H1 (cell line): ENCODE results near the gene CD248. TPM values are rescaled to one million over a fixed set of nuclear protein-coding genes. Genes with fewer than 3 reads are reported as not detected.

Experiments
- CTCF ChIA-PET: fragments of 300-600 bp; sonication (Branson Sonifier 250); formaldehyde crosslinking; loops from one replicate; lab custom pipeline; 2021; ENCODE audit not compliant: partially characterized antibody; lab: Charles Lee
- POLR2A ChIA-PET: fragments of 300-600 bp; sonication (Branson Sonifier 250); formaldehyde crosslinking; loops from one replicate; lab custom pipeline; 2021; ENCODE audit warnings: inconsistent platforms; ENCODE audit not compliant: partially characterized antibody; lab: Charles Lee
- DNase-seq, 2 experiments: peaks; one replicate each; pipeline versions ENCODE4 v3.0.0 to v3.0.0-alpha.2; 2010 to 2022; ENCODE audit warnings: low spot score in 2 of 2, low read depth in 1 of 2, mixed read lengths in 1 of 2
- FAIRE-seq: peaks from 2 replicates; lab custom pipeline; 2011; peaks lifted over from hg19 to GRCh38; lab: Jason Lieb, UNC
- H2AFZ ChIP-seq: 2 replicates; pipeline ENCODE4 v1.8.1; 2012; ENCODE audit warnings: low read length, inconsistent platforms
- H2AK5ac ChIP-seq: 2 replicates; pipeline ENCODE4 v1.6.1; 2013; ENCODE audit warnings: low read depth, low read length
- H2BK120ac ChIP-seq: replicated peaks from 2 replicates; pipeline ENCODE3; 2013; ENCODE audit warnings: low read depth, low read length, inconsistent platforms
- H2BK12ac ChIP-seq: 2 replicates; pipeline ENCODE4 v1.6.1; 2013; ENCODE audit warnings: low read depth, low read length
- H2BK15ac ChIP-seq: 2 replicates; pipeline ENCODE4 v1.6.1; 2013; ENCODE audit warnings: low read length
- H2BK20ac ChIP-seq: 2 replicates; pipeline ENCODE4 v1.6.1; 2013; ENCODE audit warnings: low read length
- H2BK5ac ChIP-seq: 2 replicates; pipeline ENCODE4 v1.6.1; 2013; ENCODE audit warnings: low read depth, low read length
- H3K14ac ChIP-seq: 2 replicates; pipeline ENCODE4 v1.6.1; 2013; ENCODE audit warnings: inconsistent platforms; ENCODE audit not compliant: insufficient read length
- H3K18ac ChIP-seq: 2 replicates; pipeline ENCODE4 v1.6.1; 2013; ENCODE audit warnings: low read length; ENCODE audit errors: extremely low read depth
- H3K23ac ChIP-seq: 2 replicates; pipeline ENCODE4 v1.6.1; 2013; ENCODE audit warnings: inconsistent platforms; ENCODE audit not compliant: insufficient read length
- H3K23me2 ChIP-seq: 2 replicates; pipeline ENCODE4 v1.6.1; 2013; ENCODE audit warnings: low read depth, low read length
- H3K27ac ChIP-seq: 2 replicates; pipeline ENCODE4 v1.6.1; 2011; ENCODE audit warnings: low read depth, low read length, inconsistent platforms
- H3K27me3 ChIP-seq, 4 experiments: replicated peaks in 1 of 4; 1 replicate in 1 of 4; 2 replicates in 3 of 4; pipeline versions ENCODE4 v1.6.1 to v1.8.1; 2011 to 2013; ENCODE audit warnings: low read length in 3 of 4, mild to moderate bottlenecking in 3 of 4, inconsistent platforms in 2 of 4, mixed read lengths in 2 of 4, moderate library complexity in 1 of 4; ENCODE audit not compliant: control insufficient read depth in 3 of 4, insufficient read depth in 3 of 4; ENCODE audit errors: extremely low read depth in 1 of 4
- H3K36me3 ChIP-seq, 4 experiments: 2 replicates each; pipeline versions ENCODE4 v1.6.1 to v1.8.1; 2011 to 2013; ENCODE audit warnings: mild to moderate bottlenecking in 4 of 4, low read length in 3 of 4, moderate library complexity in 2 of 4, control low read depth in 1 of 4, inconsistent platforms in 1 of 4; ENCODE audit not compliant: insufficient read depth in 4 of 4, control insufficient read depth in 2 of 4
- H3K4ac ChIP-seq: replicated peaks from 2 replicates; pipeline ENCODE3; 2013; ENCODE audit warnings: low read length, low read depth, mixed read lengths, inconsistent platforms; ENCODE audit not compliant: insufficient read length
- H3K4me1 ChIP-seq, 4 experiments: replicated peaks in 1 of 4; 1 replicate in 1 of 4; 2 replicates in 3 of 4; pipeline versions ENCODE4 v1.6.1 to v1.8.1; 2011 to 2013; ENCODE audit warnings: low read length in 3 of 4, inconsistent platforms in 2 of 4, mixed read lengths in 1 of 4; ENCODE audit not compliant: insufficient read depth in 4 of 4, control insufficient read depth in 3 of 4
- H3K4me2 ChIP-seq, 2 experiments: 2 replicates each; pipeline versions ENCODE4 v1.6.1 to v1.8.1; 2011 to 2013; ENCODE audit warnings: low read depth in 2 of 2, low read length in 2 of 2, control low read depth in 1 of 2, inconsistent platforms in 1 of 2, mild to moderate bottlenecking in 1 of 2; ENCODE audit not compliant: insufficient read depth in 1 of 2
- H3K4me3 ChIP-seq, 4 experiments: fragments of 200-600, 300-600 bp in 1 of 4; sonication (generic), shearing (Covaris generic), sonication (Bioruptor Twin) in 1 of 4; 2 replicates each; pipeline versions ENCODE4 v1.5.1 to v1.8.1; 2011 to 2016; ENCODE audit warnings: low read length in 4 of 4, low read depth in 3 of 4, control low read depth in 2 of 4, inconsistent platforms in 2 of 4, mild to moderate bottlenecking in 2 of 4, mixed read lengths in 1 of 4, moderate library complexity in 1 of 4; ENCODE audit not compliant: insufficient read depth in 2 of 4; ENCODE audit errors: extremely low read depth in 1 of 4
- H3K56ac ChIP-seq: replicated peaks from 2 replicates; pipeline ENCODE3; 2013; ENCODE audit warnings: low read depth, mild to moderate bottlenecking, mixed read lengths, low read length, inconsistent platforms; ENCODE audit not compliant: insufficient read length
- H3K79me1 ChIP-seq: 2 replicates; pipeline ENCODE4 v1.6.1; 2013; ENCODE audit warnings: low read depth, low read length, control low read depth
- H3K79me2 ChIP-seq, 2 experiments: 2 replicates each; pipeline versions ENCODE4 v1.6.1 to v1.8.1; 2012 to 2013; ENCODE audit warnings: low read length in 2 of 2, mild to moderate bottlenecking in 2 of 2, inconsistent platforms in 1 of 2; ENCODE audit not compliant: insufficient read depth in 2 of 2, control insufficient read depth in 1 of 2
- H3K9ac ChIP-seq, 4 experiments: replicated peaks in 1 of 4; 1 replicate in 1 of 4; 2 replicates in 3 of 4; pipeline versions ENCODE4 v1.6.1 to v1.8.1; 2011 to 2013; ENCODE audit warnings: low read depth in 3 of 4, low read length in 3 of 4, control low read depth in 2 of 4, mild to moderate bottlenecking in 2 of 4, moderate library complexity in 2 of 4, inconsistent platforms in 1 of 4; ENCODE audit errors: extremely low read depth in 1 of 4
- H3K9me3 ChIP-seq, 2 experiments: 2 replicates each; pipeline versions ENCODE4 v1.6.1 to v1.8.1; 2012 to 2013; ENCODE audit warnings: mild to moderate bottlenecking in 2 of 2, moderate library complexity in 2 of 2, control low read depth in 1 of 2, inconsistent platforms in 1 of 2, low read depth in 1 of 2, low read length in 1 of 2, mixed read lengths in 1 of 2; ENCODE audit not compliant: insufficient read depth in 2 of 2
- H4K20me1 ChIP-seq, 2 experiments: replicated peaks in 1 of 2; 2 replicates each; pipeline versions ENCODE3 to v1.8.1; 2011 to 2013; ENCODE audit warnings: inconsistent platforms in 2 of 2, low read length in 2 of 2, mild to moderate bottlenecking in 1 of 2; ENCODE audit not compliant: insufficient read depth in 2 of 2, control insufficient read depth in 1 of 2
- H4K5ac ChIP-seq: 2 replicates; pipeline ENCODE4 v1.6.1; 2013; ENCODE audit warnings: low read length, low read depth, mixed read lengths, inconsistent platforms; ENCODE audit not compliant: insufficient read length
- H4K8ac ChIP-seq: 2 replicates; pipeline ENCODE4 v1.8.0; 2013; ENCODE audit warnings: mild to moderate bottlenecking, moderate library complexity, low read length, inconsistent platforms; ENCODE audit not compliant: insufficient read depth; ENCODE audit errors: extremely low read depth
- H4K91ac ChIP-seq: replicated peaks from 2 replicates; pipeline ENCODE3; 2013; ENCODE audit warnings: low read length, mixed read lengths, inconsistent platforms; ENCODE audit not compliant: insufficient read length
- EZH2 ChIP-seq: fragments of 200-600 bp; sonication (generic); IDR thresholded peaks from 2 replicates; pipeline ENCODE4 v1.7.1; 2012; ENCODE audit warnings: low read depth, mild to moderate bottlenecking, moderate library complexity, low read length, inconsistent platforms; ENCODE audit not compliant: severe bottlenecking
- KDM5A ChIP-seq: fragments of 200-600 bp; IDR thresholded peaks from 2 replicates; pipeline ENCODE4 v1.7.1; 2012; ENCODE audit warnings: mild to moderate bottlenecking, low read length, inconsistent platforms, mixed read lengths
- SIRT6 ChIP-seq: IDR thresholded peaks from one replicate; pipeline ENCODE4 v1.7.1; 2012; ENCODE audit warnings: low read length, inconsistent platforms
- TEAD4 ChIP-seq: IDR thresholded peaks from 2 replicates; pipeline ENCODE4 v1.6.1; 2012; ENCODE audit warnings: low read depth, low read length, inconsistent platforms, mixed read lengths
- ZNF274 ChIP-seq: IDR thresholded peaks from 2 replicates; pipeline ENCODE4 v1.7.0; 2012; ENCODE audit warnings: low read length, borderline replicate concordance; ENCODE audit errors: extremely low read depth
- WGBS, 2 experiments: shearing (Covaris generic) in 1 of 2; methylation state at CpG; one replicate each; pipeline versions ENCODE4 v1.1.6 to v1.1.7; 2013 to 2015; ENCODE audit warnings: low lambda C conversion rate in 2 of 2, mixed read lengths in 2 of 2, inconsistent platforms in 1 of 2, low coverage in 1 of 2, missing lambda C conversion rate in 1 of 2; ENCODE audit not compliant: insufficient replicate concordance in 2 of 2, insufficient coverage in 1 of 2, insufficient read length in 1 of 2; ENCODE audit errors: extremely low coverage in 1 of 2, missing lambda C conversion rate in 1 of 2; 5-methylcytosine and 5-hydroxymethylcytosine counted together
- polyA plus RNA-seq, 7 experiments: library from polyadenylated mRNA; depleted of rRNA in 3 of 7; stranded (reverse) in 5 of 7; unstranded in 2 of 7; fragments of >200 nt in 5 of 7; fragments of 200-250 nt in 2 of 7; gene quantifications; 1 replicate in 5 of 7; 2 replicates in 1 of 7; 4 replicates in 1 of 7; pipeline versions ENCODE4 v1.2.1 to v1.2.3, GENCODE V29; 2011 to 2013; ENCODE audit warnings: missing spikeins in 2 of 7, mixed read lengths in 2 of 7
- total RNA-seq: library from RNA; stranded (reverse); fragmentation: NEBNext Ultra II Directional; extraction: Animal tissue kit (Norgen Biotek cat#: 25700); gene quantifications from 2 replicates; pipeline ENCODE4 v1.2.1, GENCODE V29; 2021
- TF ChIP-seq, protein P1 (sequence below): IDR thresholded peaks from 2 replicates; pipeline ENCODE4 v1.6.1; 2012; ENCODE audit warnings: inconsistent platforms

The CD248 gene
- total and polyA plus RNA-seq, 2 of the 8 experiments (the other 6 are each of a cell fraction or from before 2014, with no cell fraction given): 2.7 to 3.9 TPM

- no peaks in the 10 kb centered on the region for H3K36me3 ChIP-seq
- H4K8ac ChIP-seq: peak overlapping the region; percentile 1; the same call in 1 of the 2 replicates
- no peaks in the 10 kb centered on the region for H4K20me1 ChIP-seq
- no peaks in the 10 kb centered on the region for H3K79me1 ChIP-seq
- 93% methylated on average over 17 of the region's 17 CpGs; no CpG with 5 or more reads in 1 of the 2 experiments for WGBS, 2 experiments
- no peak overlapping the region for H3K27ac ChIP-seq
- POLR2A ChIA-PET: interaction anchor here (1.1 to 3.5 kb wide), 4 partner anchors 15 to 33 kb away, joined by 4 to 19 read pairs (median 4); no protein-coding TSS in a partner anchor
- no peak overlapping the region for H3K4me2 ChIP-seq
- H3K9ac ChIP-seq: no peak overlapping the region
- H3K14ac ChIP-seq: no peak overlapping the region
- no peak overlapping the region for H2AK5ac ChIP-seq
- H3K9me3 ChIP-seq: no peaks in the 10 kb centered on the region
- no peaks in the 10 kb centered on the region for H3K79me2 ChIP-seq
- no peak overlapping the region for H3K4me3 ChIP-seq
- H3K27me3 ChIP-seq: peaks cover 0 to 3% (median 0%) of the 10 kb centered on the region in 4 experiments; a peak in 2 of 7 replicates
- DNase-seq (no peak), FAIRE-seq (no peak)
- H3K23ac ChIP-seq: no peak overlapping the region
- no peak overlapping the region for H3K4ac ChIP-seq
- peak overlapping the region; percentile 62 for H4K91ac ChIP-seq
- H2BK120ac ChIP-seq: no peak overlapping the region
- CTCF ChIA-PET: interaction anchor here (0.7 to 11.7 kb wide), 13 partner anchors 11 to 92 kb away, joined by 3 to 242 read pairs (median 4); partner anchors contain the start of gene RIN1
- no peak overlapping the region for H2AFZ ChIP-seq
- H3K23me2 ChIP-seq: peaks cover 8% of the 10 kb centered on the region
- no peak overlapping the region for H3K18ac ChIP-seq
- no peak for TF ChIP-seq KDM5A
- TF ChIP-seq, protein P1, sequence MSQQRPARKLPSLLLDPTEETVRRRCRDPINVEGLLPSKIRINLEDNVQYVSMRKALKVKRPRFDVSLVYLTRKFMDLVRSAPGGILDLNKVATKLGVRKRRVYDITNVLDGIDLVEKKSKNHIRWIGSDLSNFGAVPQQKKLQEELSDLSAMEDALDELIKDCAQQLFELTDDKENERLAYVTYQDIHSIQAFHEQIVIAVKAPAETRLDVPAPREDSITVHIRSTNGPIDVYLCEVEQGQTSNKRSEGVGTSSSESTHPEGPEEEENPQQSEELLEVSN: no peak
- no peak for TF ChIP-seq EZH2
- no peak for TF ChIP-seq ZNF274
- TF ChIP-seq TEAD4: no peak
- TF ChIP-seq SIRT6: no peak
- H2BK15ac ChIP-seq: peak overlapping the region; percentile 40; the same call in 1 of the 2 replicates
- H3K56ac ChIP-seq: no peak overlapping the region
- H2BK20ac ChIP-seq: no peak overlapping the region
- H2BK12ac ChIP-seq: 0 out of 2 replicates have a peak overlapping the region, but pooled peaks have one; percentile 80
- no peak overlapping the region for H4K5ac ChIP-seq
- peaks cover 12 to 33% (median 22%) of the 10 kb centered on the region in 4 experiments for H3K4me1 ChIP-seq
- no peak overlapping the region for H2BK5ac ChIP-seq
These were observed 2.0 kb downstream of the CD248 start for GRCh38 chr11:66314561-66315497.
